Mesodermal cell (in vitro differentiated cells): ENCODE measurements around the gene PLPP3.

Experiments
- H3K27ac ChIP-seq: 2 replicates; pipeline ENCODE4 v1.7.0; 2013; ENCODE audit warnings: mild to moderate bottlenecking, low read depth, low read length, moderate library complexity; ENCODE audit not compliant: severe bottlenecking
- H3K36me3 ChIP-seq: 2 replicates; pipeline ENCODE4 v1.7.1; 2013; ENCODE audit warnings: mild to moderate bottlenecking, low read length, moderate library complexity; ENCODE audit not compliant: control insufficient read depth, insufficient read depth
- H3K4me1 ChIP-seq: one replicate; pipeline ENCODE4 v1.7.1; 2013; ENCODE audit warnings: mild to moderate bottlenecking, low read length; ENCODE audit not compliant: insufficient read depth, control insufficient read depth, poor library complexity, severe bottlenecking
- H3K4me3 ChIP-seq: 2 replicates; pipeline ENCODE4 v1.7.0; 2013; ENCODE audit warnings: low read length, control low read depth, mild to moderate bottlenecking; ENCODE audit not compliant: insufficient read depth, poor library complexity, severe bottlenecking; ENCODE audit errors: extremely low read depth
- H3K9me3 ChIP-seq: 2 replicates; pipeline ENCODE4 v1.7.1; 2013; ENCODE audit warnings: mild to moderate bottlenecking, low read length, moderate library complexity; ENCODE audit not compliant: control insufficient read depth
- WGBS, 2 experiments: methylation state at CpG; one replicate each; pipeline ENCODE4 v1.1.5; 2013; ENCODE audit warnings: missing lambda C conversion rate in 2 of 2; ENCODE audit not compliant: insufficient coverage in 2 of 2; 5-methylcytosine and 5-hydroxymethylcytosine counted together

The PLPP3 gene

GRCh38 chr1:56534130-56534651 is 45.2 kb downstream of the PLPP3 start:
- H3K36me3 ChIP-seq = peaks cover 44% of the 10 kb centered on the region
- H3K4me3 ChIP-seq = no peak overlapping the region
- 75 to 88% methylated on average over 3 of the region's 5 CpGs for WGBS, 2 experiments
- no peaks in the 10 kb centered on the region for H3K9me3 ChIP-seq
- H3K27ac ChIP-seq = no peak overlapping the region
- H3K4me1 ChIP-seq = no peaks in the 10 kb centered on the region

GRCh38 chr1:56533621-56534020 is 45.7 kb downstream of the PLPP3 start:
- no peak overlapping the region for H3K4me3 ChIP-seq
- WGBS, 2 experiments = 97 to 100% methylated on average over 3 of the region's 4 CpGs
- no peaks in the 10 kb centered on the region for H3K9me3 ChIP-seq
- no peak overlapping the region for H3K27ac ChIP-seq
- no peaks in the 10 kb centered on the region for H3K4me1 ChIP-seq
- H3K36me3 ChIP-seq = peaks cover 44% of the 10 kb centered on the region

GRCh38 chr1:56533197-56533596 is 46.2 kb downstream of the PLPP3 start:
- H3K36me3 ChIP-seq = peaks cover 44% of the 10 kb centered on the region
- no peaks in the 10 kb centered on the region for H3K4me1 ChIP-seq
- H3K27ac ChIP-seq = no peak overlapping the region
- WGBS, 2 experiments = 87 to 88% methylated on average over 2 to 3 of the region's 3 CpGs
- no peaks in the 10 kb centered on the region for H3K9me3 ChIP-seq
- H3K4me3 ChIP-seq = no peak overlapping the region

- H3K9me3 ChIP-seq = no peaks in the 10 kb centered on the region
- H3K4me3 ChIP-seq = no peak overlapping the region
- no peak overlapping the region for H3K27ac ChIP-seq
- peaks cover 44% of the 10 kb centered on the region for H3K36me3 ChIP-seq
- 67 to 100% methylated on average over 1 of the region's 1 CpG for WGBS, 2 experiments
- H3K4me1 ChIP-seq = no peaks in the 10 kb centered on the region
These were observed 47.0 kb downstream of the PLPP3 start for GRCh38 chr1:56532350-56532683.

GRCh38 chr1:56531624-56532349 is 47.6 kb downstream of the PLPP3 start:
- no peaks in the 10 kb centered on the region for H3K9me3 ChIP-seq
- no peak overlapping the region for H3K27ac ChIP-seq
- no peak overlapping the region for H3K4me3 ChIP-seq
- H3K4me1 ChIP-seq = no peaks in the 10 kb centered on the region
- 58 to 66% methylated on average over 4 to 5 of the region's 6 CpGs for WGBS, 2 experiments
- peaks cover 42% of the 10 kb centered on the region for H3K36me3 ChIP-seq

- Histone ChIP-seq H3K27ac (no peak overlapping the region), H3K4me1 (peaks cover 3% of the 10 kb centered on the region), H3K9me3 (no peaks in the 10 kb centered on the region), H3K4me3 (no peak overlapping the region), H3K36me3 (peaks cover 28% of the 10 kb centered on the region)
These were observed 49.6 kb downstream of the PLPP3 start for GRCh38 chr1:56529801-56530200.

- Histone ChIP-seq H3K27ac (peak overlapping the region; percentile 32), H3K9me3 (no peaks in the 10 kb centered on the region), H3K4me3 (no peak overlapping the region), H3K4me1 (peaks cover 3% of the 10 kb centered on the region), H3K36me3 (peaks cover 28% of the 10 kb centered on the region)
- WGBS, 2 experiments = 75 to 83% methylated on average over 4 of the region's 8 CpGs
These were observed 51.6 kb downstream of the PLPP3 start for GRCh38 chr1:56527548-56528302.

GRCh38 chr1:56526571-56527174 is 52.7 kb downstream of the PLPP3 start:
- no peak overlapping the region for H3K4me3 ChIP-seq
- H3K27ac ChIP-seq = no peak overlapping the region
- peaks cover 3% of the 10 kb centered on the region for H3K4me1 ChIP-seq
- H3K36me3 ChIP-seq = peaks cover 26% of the 10 kb centered on the region
- WGBS, 2 experiments = 78% methylated on average over 2 of the region's 5 CpGs; no CpG with 5 or more reads in 1 of the 2 experiments
- H3K9me3 ChIP-seq = no peaks in the 10 kb centered on the region

GRCh38 chr1:56525489-56526041 is 53.8 kb downstream of the PLPP3 start:
- Histone ChIP-seq H3K4me1 (peaks cover 3% of the 10 kb centered on the region), H3K4me3 (no peak overlapping the region), H3K36me3 (peaks cover 26% of the 10 kb centered on the region), H3K27ac (no peak overlapping the region), H3K9me3 (no peaks in the 10 kb centered on the region)
- 92 to 100% methylated on average over 3 of the region's 4 CpGs for WGBS, 2 experiments

GRCh38 chr1:56524263-56524662 is 55.1 kb downstream of the PLPP3 start:
- peaks cover 31% of the 10 kb centered on the region for H3K36me3 ChIP-seq
- H3K27ac ChIP-seq = no peak overlapping the region
- H3K4me3 ChIP-seq = no peak overlapping the region
- H3K4me1 ChIP-seq = peaks cover 3% of the 10 kb centered on the region
- H3K9me3 ChIP-seq = no peaks in the 10 kb centered on the region
- WGBS, 2 experiments = 95 to 100% methylated on average over 9 of the region's 11 CpGs
